HepG2 (cell line): ENCODE data around the gene TEKT3. TPM values are rescaled to one million over a fixed set of nuclear protein-coding genes. Genes with fewer than 3 reads are reported as not detected.

Experiments
- ZBTB43 ChIP-seq: sonication (generic); formaldehyde crosslinking; conservative IDR thresholded peaks from 2 replicates; pipeline ENCODE4 v1.4.0; 2020; ENCODE audit warnings: missing genetic modification reagents
- ZNF318 ChIP-seq: sonication (generic); formaldehyde crosslinking; IDR thresholded peaks from 2 replicates; pipeline ENCODE4 v1.4.0; 2020; ENCODE audit warnings: mild to moderate bottlenecking, missing genetic modification reagents
- polyA plus RNA-seq, 8 experiments: library from polyadenylated mRNA; depleted of rRNA in 3 of 8; stranded (reverse) in 7 of 8; unstranded in 1 of 8; fragments of >200 nt; fragmentation: Illumina TruSeq in 4 of 8; extraction: Trizol in 4 of 8; gene quantifications; 2 replicates each; pipeline versions ENCODE4 v1.2.1 to v1.2.3, GENCODE V29; 2011 to 2016; ENCODE audit warnings: low read depth in 4 of 8, missing spikeins in 1 of 8, mixed read lengths in 1 of 8; ENCODE audit not compliant: insufficient read depth in 1 of 8
- total RNA-seq, 5 experiments: library from RNA; depleted of rRNA; stranded (reverse); fragments of >200 nt; fragmentation: Illumina TruSeq; extraction: Trizol; gene quantifications; 2 replicates each; pipeline ENCODE4 v1.2.3, GENCODE V29; 2016; ENCODE audit warnings: low read depth in 1 of 5

Gene TEKT3
- total and polyA plus RNA-seq, 2 of the 13 experiments (the other 11 are each of a cell fraction or from before 2014, with no cell fraction given): 0.58 to 0.82 TPM

GRCh38 chr17:15290605-15291004, 50.8 kb downstream of the TEKT3 start (continued):
- no peak for TF ChIP-seq ZNF318 (CRISPR knock-in tag)
- no peak for TF ChIP-seq ZBTB43 (CRISPR knock-in tag)
